Measurements from ENCODE around the gene DHRS11.
A peak's percentile ranks its signal among the peaks of the same experiment; 100 is the strongest.
"Not testable (repeated sequence)": the region's sequence is repeated elsewhere in the genome, so short reads cannot be mapped to it uniquely, and the experiment has no call there.

Gene DHRS11

GRCh38 chr17:36600936-36601302 lies 9.2 kb downstream of the DHRS11 start:
- FAIRE-seq: no peak
- no peak for DNase-seq (ENCODE audit: insufficient read length, low spot score)
- TF ChIP-seq CTCF (IDR thresholded peaks at IDR 0.05; ENCODE audit: insufficient read depth, missing control alignments): no peak

GRCh38 chr17:36601303-36602029 lies 9.8 kb downstream of the DHRS11 start, which contains the start of gene MRM1:
TSS of gene MRM1 (plus strand) at chr17:36601583. CDS start at chr17:36601811, 228 bp downstream.
- TF ChIP-seq CTCF (IDR thresholded peaks at IDR 0.05; ENCODE audit: insufficient read depth, missing control alignments): peak; percentile 35
- FAIRE-seq (no peak), DNase-seq (ENCODE audit: insufficient read length, low spot score) (peak; percentile 74)

DNA sequence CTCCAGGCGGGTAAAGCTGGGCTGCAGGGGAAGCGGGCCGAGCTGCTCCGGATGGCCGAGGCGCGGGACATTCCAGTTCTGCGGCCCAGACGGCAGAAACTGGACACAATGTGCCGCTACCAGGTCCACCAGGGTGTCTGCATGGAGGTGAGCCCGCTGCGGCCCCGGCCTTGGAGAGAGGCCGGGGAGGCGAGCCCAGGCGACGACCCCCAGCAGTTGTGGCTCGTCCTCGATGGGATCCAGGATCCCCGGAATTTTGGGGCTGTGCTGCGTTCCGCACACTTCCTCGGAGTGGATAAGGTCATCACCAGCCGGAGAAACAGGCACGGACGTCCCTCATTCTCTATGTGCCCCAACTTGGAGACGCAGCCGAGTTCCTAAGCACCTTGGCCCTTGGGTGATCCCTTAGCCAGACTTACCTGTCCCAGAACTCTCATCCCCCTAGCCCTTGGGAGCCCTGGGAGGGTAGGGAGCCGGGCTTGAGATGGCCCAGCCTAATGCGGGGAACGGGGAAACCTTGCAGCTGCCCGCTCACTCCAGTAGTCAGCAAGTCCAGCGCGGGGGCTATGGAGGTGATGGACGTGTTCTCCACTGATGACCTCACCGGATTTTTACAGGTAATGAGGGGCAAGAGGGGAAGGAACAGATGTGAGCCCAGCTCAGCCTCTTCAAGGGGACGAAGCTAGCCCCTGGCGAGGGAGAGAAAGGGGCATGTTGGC lies 10.5 kb downstream of the DHRS11 start:
- FAIRE-seq (no peak), DNase-seq (ENCODE audit: insufficient read length, low spot score) (no peak)
- no peak for TF ChIP-seq CTCF (IDR thresholded peaks at IDR 0.05; ENCODE audit: insufficient read depth, missing control alignments)

GRCh38 chr17:36602924-36603384 lies 11.3 kb downstream of the DHRS11 start:
- peak; percentile 85 for TF ChIP-seq CTCF (IDR thresholded peaks at IDR 0.05; ENCODE audit: insufficient read depth, missing control alignments)
- FAIRE-seq (no peak), DNase-seq (ENCODE audit: insufficient read length, low spot score) (no peak)

DNA sequence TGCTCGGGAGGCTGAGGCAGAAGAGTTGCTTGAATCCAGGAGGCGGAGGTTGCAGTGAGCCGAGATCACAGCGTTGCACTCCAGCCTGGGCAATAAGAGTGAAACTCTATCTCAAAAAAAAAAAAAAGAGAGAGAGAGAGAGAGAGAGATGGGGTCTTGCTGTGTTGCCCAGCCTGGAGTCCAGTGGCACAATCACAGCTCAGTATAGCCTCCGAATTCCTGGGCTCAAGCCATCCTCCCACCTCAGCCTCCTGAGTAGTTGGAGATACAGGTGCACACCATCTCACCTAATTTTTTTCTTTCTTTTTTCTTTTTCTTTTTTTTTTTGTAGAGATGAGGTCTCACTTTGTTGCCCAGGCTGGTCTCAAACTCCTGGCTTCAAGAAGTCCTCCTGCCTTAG lies 13.3 kb downstream of the DHRS11 start:
- not testable (repeated sequence) for FAIRE-seq; DNase-seq (ENCODE audit: insufficient read length, low spot score)

- FAIRE-seq: no peak
- TF ChIP-seq CTCF (IDR thresholded peaks at IDR 0.05; ENCODE audit: insufficient read depth, missing control alignments): no peak
- DNase-seq (ENCODE audit: insufficient read length, low spot score): no peak
Observed at GRCh38 chr17:36608280-36608679, 16.6 kb downstream of the DHRS11 start.

GRCh38 chr17:36608794-36609497 lies 17.3 kb downstream of the DHRS11 start:
- FAIRE-seq: no peak
- TF ChIP-seq CTCF (IDR thresholded peaks at IDR 0.05; ENCODE audit: insufficient read depth, missing control alignments): peak; percentile 26
- DNase-seq (ENCODE audit: insufficient read length, low spot score): no peak
